Measurements from ENCODE around the gene WDR37. TPM values are rescaled to one million over a fixed set of nuclear protein-coding genes. Genes with fewer than 3 reads are reported as not detected.
"Not testable (repeated sequence)": the region's sequence is repeated elsewhere in the genome, so short reads cannot be mapped to it uniquely, and the experiment has no call there.

The WDR37 gene
- 15.4 TPM in 2 replicates for total RNA-seq (2014; rRNA removed; shearing (Covaris generic))
- polyA plus RNA-seq (2015; cell fraction: cytosol; rRNA removed), result 11.5 and 13.9 TPM in 2 replicates
- polyA plus RNA-seq (2015; cell fraction: nucleus; rRNA removed), result 25.0 and 28.9 TPM in 2 replicates

DNA sequence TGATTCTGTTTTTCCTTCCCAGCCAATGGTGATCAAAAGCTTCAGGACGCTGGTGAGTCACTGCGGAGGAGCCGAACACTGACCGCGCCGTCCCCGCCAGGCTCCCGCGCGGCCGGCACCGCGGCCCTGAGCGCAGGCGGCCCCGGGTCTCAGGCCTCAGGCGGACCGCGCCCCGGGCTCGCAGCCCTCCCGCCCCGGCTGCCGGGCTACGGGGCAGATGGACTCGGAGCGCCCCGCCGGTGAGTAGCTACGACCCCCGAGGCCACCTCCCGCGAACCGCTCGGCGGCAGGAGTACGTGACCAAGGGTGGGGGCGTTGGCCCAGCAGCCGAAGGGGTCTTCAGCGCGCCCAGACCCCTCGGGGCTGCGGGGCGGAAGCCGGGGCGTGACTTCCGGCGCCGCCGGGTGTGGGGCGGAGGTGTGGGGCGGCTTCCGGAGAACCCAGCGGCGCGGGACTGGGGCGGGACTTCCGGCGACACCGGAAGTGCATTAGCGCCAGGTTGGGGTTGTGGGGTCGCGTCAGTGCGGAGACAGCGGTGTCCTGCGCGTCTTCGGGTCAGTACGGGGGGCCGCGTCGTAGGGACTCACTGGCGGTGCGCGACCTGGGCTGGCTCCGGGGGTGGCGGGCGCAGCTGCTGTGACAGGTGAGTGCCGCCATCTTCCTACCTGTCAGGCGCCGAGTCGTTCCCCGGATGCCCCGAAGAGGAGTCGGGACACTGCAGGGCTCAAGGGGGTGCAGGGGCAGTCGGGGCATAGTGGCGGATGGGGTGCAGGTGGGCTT lies at the start of gene WDR37:
WDR37 (plus strand) TSS at position 60 of the 780 bp plus-strand sequence. CDS start 15,771 bp downstream, outside the sequence.
- peak; percentile 76 for DNase-seq (ENCODE audit: low read depth)

DNA sequence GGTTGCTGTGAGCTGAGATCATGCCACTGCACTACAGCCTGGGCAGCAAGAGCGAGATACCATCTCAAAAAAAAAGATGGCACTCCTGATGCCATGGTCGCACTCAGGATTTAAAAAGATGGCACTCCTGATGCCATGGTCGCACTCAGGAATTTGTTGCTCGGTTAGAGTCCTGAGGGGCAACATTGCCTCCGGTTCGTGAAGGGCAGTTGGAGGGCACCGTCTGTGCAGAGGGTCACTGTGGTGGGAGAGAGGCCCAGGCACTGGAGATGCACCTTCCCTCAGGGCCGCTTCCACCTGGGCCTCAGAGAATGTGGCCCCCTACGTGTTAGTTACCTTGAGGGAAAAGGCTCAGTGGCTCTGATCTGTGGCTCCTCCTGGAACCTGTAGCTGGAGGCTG lies 49.6 kb upstream of the WDR37 start:
- no peak for DNase-seq (ENCODE audit: low read depth)

GRCh38 chr10:1007583-1007982 lies 48.6 kb upstream of the WDR37 start:
- no peak for DNase-seq (ENCODE audit: low read depth)

DNA sequence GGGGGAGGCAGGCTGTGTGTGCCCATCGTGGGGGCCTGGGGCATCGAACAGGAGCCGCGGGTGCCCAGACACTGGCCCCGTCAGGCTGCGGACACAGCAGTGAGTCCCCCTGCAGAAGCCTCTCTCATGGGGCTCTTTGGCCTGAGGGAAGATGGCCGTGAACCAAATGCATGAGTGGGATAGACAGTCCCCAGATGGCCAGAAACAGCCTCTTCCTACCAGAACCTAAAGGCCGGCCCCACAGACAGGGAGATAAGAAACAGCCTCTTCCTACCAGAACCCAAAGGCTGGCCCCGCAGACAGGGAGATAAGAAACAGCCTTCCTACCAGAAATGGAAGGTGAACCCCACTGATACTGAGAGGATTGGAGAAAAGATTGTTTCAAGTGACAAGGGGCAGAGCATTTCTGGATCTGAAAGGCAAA lies 47.1 kb upstream of the WDR37 start:
- DNase-seq (ENCODE audit: low read depth), result no peak

DNA sequence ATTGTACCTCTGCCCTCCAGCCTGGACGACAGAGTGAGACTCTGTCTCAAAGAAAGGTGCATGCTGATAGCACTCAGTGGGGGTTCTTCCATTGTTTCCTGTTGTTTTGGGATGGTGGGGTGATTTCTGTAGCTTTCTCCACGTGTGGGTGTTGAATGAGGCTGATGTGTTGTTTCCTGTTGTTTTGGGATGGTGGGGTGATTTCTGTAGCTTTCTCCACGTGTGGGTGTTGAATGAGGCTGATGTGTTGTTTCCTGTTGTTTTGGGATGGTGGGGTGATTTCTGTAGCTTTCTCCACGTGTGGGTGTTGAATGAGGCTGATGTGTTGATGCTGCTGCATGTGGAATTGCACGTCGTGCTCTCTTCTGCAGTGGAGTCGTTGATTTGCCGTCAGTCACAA lies 46.2 kb upstream of the WDR37 start:
- not testable (repeated sequence) for DNase-seq (ENCODE audit: low read depth)

DNA sequence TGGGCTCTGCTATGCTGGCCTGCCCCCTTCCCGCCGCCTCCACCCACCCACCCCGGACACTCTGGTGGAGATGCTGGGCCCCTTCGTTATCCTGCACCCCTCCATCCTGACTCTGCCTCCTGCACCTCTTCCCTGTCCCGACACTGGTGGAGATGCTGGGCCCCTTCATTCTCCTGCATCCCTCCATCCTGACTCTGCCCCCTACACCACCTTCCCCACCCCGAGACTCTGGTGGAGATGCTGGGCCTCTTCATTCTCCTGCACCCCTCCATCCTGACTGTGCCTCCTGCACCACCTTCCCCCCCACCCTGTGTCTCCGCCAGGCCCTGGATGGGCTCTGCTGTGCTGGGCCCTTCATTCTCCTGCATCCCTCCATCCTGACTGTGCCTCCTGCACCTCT lies 45.5 kb upstream of the WDR37 start:
- no peak for DNase-seq (ENCODE audit: low read depth)

DNA sequence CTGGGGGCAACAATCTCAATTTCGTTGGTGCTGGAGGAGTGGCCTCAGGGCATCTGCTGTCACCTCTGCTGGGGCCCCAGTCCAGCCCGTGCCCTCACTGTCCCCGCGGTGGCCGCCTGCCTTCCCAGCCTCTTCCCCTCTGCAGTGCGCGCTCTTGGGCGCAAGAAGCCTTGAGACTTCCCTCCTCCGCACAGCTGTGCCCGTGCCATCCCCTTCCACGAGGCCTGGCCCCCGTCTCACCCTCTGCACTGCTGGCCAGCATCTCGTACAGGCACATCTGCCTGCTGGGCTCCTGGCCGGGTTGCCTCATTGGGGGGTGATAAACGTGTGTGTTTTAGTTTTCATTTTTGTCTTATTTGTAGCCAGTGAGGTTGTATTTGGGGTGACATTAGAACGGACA lies 44.5 kb upstream of the WDR37 start:
- no peak for DNase-seq (ENCODE audit: low read depth)

DNA sequence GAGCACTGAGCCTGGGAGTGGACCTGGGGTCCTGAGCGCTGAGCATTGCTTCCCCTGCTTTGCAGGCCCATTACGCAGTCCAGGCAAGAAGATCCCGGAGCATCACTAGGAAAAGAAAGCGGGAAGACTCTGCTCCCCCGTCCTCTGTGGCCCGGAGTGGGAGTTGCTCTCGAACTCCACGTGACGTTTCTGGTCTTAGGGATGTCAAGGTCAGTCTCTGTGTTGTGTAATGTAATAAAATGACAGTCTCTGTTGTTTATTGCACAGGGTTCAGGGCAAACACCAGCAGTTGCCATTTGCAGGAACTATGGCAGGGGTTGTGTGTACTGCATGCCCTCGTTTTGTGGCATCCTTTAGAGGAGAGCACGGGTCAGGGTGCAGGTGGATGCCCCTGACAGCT lies 40.5 kb upstream of the WDR37 start:
- no peak for DNase-seq (ENCODE audit: low read depth)

- no peak for DNase-seq (ENCODE audit: low read depth)
Measured at GRCh38 chr10:1019362-1019761, 36.8 kb upstream of the WDR37 start.

GRCh38 chr10:1020460-1020859 lies 35.7 kb upstream of the WDR37 start:
- DNase-seq (ENCODE audit: low read depth), result no peak

- DNase-seq (ENCODE audit: low read depth), result no peak
Measured at GRCh38 chr10:1020958-1021357, 35.2 kb upstream of the WDR37 start.

DNA sequence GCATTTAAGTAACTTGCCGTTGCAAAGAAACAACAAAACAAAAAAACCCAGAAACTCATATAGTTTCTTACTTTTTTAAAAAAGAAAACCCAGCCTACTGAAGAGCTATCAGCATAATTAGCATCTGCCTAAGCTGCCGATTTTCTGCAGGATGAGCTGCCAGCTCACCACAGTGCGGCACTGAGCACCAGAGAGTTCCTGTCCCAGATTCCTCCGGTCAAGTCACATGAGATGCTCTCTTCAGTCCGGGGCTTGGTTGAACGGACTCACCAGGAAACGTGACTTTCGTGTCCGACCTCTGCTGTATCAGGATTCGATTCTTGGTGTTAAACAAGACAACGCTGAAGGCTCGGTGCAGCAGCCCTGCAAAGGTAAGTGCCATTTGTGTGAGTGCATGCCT lies 33.8 kb upstream of the WDR37 start:
- no peak for DNase-seq (ENCODE audit: low read depth)

GRCh38 chr10:1024103-1024502 lies 32.1 kb upstream of the WDR37 start:
- DNase-seq (ENCODE audit: low read depth), result no peak

- no peak for DNase-seq (ENCODE audit: low read depth)
Measured at GRCh38 chr10:1025683-1026082, 30.5 kb upstream of the WDR37 start, which contains the start of gene IDI2. IDI2 (minus strand) TSS chr10:1025859; CDS start chr10:1024723, 1,136 bp downstream.

GRCh38 chr10:1026578-1026977 lies 29.6 kb upstream of the WDR37 start:
- no peak for DNase-seq (ENCODE audit: low read depth)

DNA sequence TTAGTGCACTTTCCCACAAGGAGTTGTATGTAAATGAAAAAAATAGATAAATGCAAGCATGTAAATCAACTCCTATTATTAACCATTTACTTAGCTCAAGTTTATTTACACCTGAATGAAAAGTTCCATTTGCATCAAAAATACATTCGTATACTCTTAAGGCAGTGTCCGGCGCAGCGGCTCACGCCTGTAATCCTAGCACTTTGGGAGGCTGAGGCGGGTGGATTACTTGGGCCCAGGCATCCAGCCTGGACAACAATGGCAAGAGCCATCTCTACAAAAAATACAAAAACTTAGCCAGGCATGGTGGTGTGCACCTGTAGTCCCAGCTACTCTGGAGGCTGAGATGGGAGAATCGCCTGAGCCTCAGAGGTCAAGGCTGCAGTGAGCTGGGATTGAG lies 26.3 kb upstream of the WDR37 start:
- no peak for DNase-seq (ENCODE audit: low read depth)

DNA sequence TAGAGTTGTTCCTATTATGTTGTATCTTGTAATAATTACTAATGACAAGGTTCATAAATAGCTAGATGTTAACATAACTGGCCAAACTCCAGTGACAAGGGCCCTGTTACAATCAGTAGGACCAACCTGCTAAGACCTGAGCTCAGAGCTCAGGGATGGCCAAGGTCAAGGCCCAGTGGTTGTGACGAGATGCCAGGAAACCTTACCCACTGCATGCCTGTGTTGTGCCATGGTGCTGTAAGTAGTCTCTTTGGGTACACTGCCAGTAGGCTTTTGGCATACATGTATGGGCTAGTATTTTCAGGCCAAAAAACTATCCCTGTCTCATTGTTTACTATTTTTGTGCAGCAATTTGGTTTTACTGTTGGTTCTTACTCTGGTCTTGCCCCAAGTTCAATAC lies 22.6 kb upstream of the WDR37 start:
- DNase-seq (ENCODE audit: low read depth), result no peak

- DNase-seq (ENCODE audit: low read depth), result no peak
Measured at GRCh38 chr10:1034758-1035157, 21.4 kb upstream of the WDR37 start.

DNA sequence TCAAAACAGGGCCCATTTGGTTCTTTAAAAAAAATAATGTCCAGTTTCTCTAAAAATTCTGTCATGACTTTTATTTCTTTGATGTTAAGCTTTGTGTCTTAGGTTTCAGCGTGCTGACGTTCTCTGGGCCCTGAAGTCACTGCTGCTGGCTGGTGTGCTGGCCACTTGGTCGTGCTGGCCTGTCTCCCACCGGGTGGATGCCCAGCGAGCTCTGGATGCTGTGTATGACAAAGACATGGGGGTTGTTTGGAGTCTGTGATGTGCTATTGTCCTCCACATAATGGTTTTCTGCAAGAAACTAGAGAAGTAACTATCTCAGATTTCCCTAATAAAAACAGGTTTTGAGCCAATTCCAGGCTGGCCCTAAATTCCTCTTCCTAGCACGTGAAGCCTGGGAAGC lies 21.0 kb upstream of the WDR37 start:
- DNase-seq (ENCODE audit: low read depth), result no peak

GRCh38 chr10:1036341-1036791 lies 19.8 kb upstream of the WDR37 start:
- DNase-seq (ENCODE audit: low read depth), result peak; percentile 71

DNA sequence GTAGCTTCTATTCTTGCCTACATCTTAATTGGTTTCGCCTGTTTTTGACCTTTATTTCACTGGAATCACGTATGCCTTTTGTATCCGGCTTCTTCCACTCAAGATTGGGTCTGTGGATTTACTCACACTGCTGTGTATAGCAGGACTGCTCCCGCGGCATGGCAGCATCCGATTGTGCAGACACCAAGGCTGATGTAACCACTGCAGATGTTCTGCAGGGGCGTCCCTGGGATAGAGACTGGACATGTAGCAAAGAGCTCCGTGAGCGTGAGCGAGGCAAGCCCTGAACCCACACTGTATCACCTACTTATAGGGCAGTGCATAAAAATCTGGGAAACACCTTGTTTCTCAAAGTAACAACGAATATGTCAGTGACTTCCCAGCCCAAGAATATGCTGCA lies 19.1 kb upstream of the WDR37 start:
- DNase-seq (ENCODE audit: low read depth), result no peak

- not testable (repeated sequence) for DNase-seq (ENCODE audit: low read depth)
Measured at GRCh38 chr10:1038769-1039168, 17.4 kb upstream of the WDR37 start.

DNA sequence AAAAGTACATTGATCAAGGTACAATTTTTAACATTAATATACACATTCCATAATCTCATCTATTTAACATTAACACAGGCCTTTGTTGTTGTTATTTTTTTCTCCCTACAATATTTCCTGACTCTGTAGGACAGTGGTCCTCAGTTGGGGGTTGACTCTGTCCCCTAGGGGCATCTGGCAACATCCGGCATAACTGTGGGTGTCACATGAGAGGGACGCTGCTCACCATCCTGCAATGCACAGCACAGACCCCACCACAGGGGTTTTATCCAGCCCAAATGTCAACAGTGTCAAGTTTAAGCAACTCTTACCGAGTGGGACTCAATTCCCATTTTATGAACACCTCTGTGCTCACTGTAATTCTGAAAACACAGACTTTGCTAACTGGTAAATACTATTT lies 16.1 kb upstream of the WDR37 start:
- DNase-seq (ENCODE audit: low read depth), result no peak

Measured in HT1080 (cell line).